GM12875 (cell line): ENCODE measurements around the gene TMEM150B.

ENCODE experiments used
- H3K4me3 ChIP-seq: one replicate; pipeline ENCODE4 v1.5.1; 2011; ENCODE audit warnings: low read depth, low read length, control low read depth
- TF ChIP-seq, protein P1 (sequence below): IDR thresholded peaks from 2 replicates; pipeline ENCODE4 v1.5.1; 2011; ENCODE audit warnings: low read depth, mild to moderate bottlenecking, control low read depth, inconsistent platforms, low read length, moderate library complexity, borderline replicate concordance; ENCODE audit not compliant: insufficient read depth

TMEM150B gene

DNA sequence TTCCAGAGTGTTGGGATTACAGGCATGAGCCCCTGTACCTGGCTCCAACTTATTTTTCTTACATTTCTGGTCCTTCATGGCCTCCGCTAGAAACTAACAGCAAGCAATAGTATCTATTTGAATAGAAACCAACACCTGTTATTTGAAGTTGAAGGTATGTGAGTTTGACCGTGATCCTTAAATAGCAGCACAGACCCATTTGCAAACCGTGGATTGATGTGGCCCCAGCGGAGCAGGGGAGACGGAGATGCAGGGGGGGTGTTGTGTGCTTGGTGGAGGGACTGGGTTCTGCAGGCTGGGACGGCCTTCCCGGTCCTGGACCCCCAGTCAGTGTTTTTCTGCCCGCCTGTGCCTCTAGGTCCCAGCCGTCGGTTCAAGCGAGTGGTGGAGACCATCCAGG, 16.9 kb downstream of the TMEM150B start:
- TF ChIP-seq, protein P1, sequence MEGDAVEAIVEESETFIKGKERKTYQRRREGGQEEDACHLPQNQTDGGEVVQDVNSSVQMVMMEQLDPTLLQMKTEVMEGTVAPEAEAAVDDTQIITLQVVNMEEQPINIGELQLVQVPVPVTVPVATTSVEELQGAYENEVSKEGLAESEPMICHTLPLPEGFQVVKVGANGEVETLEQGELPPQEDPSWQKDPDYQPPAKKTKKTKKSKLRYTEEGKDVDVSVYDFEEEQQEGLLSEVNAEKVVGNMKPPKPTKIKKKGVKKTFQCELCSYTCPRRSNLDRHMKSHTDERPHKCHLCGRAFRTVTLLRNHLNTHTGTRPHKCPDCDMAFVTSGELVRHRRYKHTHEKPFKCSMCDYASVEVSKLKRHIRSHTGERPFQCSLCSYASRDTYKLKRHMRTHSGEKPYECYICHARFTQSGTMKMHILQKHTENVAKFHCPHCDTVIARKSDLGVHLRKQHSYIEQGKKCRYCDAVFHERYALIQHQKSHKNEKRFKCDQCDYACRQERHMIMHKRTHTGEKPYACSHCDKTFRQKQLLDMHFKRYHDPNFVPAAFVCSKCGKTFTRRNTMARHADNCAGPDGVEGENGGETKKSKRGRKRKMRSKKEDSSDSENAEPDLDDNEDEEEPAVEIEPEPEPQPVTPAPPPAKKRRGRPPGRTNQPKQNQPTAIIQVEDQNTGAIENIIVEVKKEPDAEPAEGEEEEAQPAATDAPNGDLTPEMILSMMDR, result no peak
- no peak overlapping the region for H3K4me3 ChIP-seq

DNA sequence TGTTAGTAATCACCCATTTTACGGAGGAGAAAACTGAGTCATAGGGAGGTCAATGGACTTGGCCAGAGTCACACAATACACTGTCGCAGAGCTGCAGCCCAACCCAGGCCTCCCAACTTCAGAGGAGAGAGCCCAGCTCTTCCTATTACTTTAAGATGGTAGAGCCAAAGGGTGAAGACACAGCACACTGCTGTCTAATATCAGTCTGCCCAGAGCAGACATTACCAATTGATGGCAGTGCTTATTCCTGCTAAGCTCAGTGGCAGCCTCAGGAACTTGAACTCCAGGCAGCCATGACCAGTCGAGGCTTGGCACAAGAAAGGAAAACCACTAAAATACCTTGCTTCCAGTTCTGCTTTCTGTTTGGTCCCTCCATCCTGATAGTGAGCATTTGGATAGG, 18.4 kb downstream of the TMEM150B start:
- TF ChIP-seq, protein P1, result no peak
- no peak overlapping the region for H3K4me3 ChIP-seq

DNA sequence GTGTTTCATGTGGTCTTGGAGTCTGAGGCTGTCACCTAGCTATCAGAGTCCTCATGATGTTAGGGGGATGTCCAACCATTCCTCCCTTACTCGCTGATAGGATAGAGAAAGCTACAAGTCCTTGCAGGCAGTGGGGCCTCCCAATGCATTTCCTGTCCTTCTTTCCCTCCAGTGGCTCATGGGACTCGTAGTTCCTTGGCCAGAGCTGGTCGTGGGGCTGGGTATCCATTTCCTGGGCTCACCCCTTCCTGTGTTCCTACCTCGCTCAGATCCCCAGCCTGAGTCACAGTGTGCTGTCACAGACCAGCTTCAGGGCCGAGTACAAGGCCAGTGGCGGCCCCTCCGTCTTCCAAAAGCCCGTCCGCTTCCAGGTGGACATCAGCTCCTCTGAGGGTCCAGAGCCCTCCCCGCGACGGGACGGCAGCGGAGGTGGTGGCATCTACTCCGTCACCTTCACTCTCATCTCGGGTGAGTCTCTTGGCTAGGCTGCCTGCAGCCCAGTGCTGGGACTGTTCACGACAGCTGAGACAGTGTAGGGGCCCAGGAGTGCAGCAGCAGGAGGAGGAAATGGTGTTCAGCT, 19.1 kb downstream of the TMEM150B start:
- H3K4me3 ChIP-seq, result no peak overlapping the region
- TF ChIP-seq, protein P1, result no peak

DNA sequence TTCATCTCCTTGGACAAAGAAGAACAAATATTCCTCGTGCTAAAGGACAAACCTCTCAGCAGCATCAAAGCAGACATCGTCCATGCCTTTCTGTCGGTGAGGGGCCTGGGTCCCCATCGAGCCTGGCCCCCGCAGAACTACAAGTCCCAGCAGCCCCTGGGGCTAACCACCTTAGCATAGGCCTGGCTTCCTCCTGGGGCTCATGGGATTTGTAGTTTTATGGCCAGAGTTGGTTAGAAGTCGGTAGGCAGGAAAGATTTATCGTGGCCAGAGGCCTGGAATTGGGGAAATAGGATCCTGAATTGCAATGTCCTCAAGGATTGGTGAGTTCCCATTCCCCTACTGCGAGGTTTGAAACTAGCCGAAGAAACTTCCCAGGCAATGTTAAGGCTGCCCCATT, 19.6 kb downstream of the TMEM150B start:
- no peak overlapping the region for H3K4me3 ChIP-seq
- TF ChIP-seq, protein P1, result no peak

DNA sequence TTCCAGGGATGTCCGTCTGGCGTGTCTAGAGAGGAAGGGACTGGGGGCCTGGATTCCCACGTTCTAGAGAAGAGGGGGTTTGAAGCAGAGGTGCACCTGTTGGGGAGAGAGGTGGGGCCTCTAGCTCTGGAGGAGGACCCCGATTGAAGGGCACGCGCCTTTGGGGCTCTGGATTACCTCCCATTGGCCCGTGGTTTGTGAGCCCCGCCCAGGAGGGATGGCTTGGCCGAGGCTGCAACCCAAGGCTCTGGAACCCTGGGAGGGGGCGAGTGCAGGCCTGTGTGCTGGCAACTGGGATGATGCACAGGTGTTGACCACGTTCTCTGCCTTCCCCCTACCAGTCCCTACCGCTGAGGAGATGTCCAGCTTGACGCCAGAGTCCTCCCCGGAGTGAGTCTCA, 20.2 kb downstream of the TMEM150B start:
- TF ChIP-seq, protein P1, result no peak
- no peak overlapping the region for H3K4me3 ChIP-seq

DNA sequence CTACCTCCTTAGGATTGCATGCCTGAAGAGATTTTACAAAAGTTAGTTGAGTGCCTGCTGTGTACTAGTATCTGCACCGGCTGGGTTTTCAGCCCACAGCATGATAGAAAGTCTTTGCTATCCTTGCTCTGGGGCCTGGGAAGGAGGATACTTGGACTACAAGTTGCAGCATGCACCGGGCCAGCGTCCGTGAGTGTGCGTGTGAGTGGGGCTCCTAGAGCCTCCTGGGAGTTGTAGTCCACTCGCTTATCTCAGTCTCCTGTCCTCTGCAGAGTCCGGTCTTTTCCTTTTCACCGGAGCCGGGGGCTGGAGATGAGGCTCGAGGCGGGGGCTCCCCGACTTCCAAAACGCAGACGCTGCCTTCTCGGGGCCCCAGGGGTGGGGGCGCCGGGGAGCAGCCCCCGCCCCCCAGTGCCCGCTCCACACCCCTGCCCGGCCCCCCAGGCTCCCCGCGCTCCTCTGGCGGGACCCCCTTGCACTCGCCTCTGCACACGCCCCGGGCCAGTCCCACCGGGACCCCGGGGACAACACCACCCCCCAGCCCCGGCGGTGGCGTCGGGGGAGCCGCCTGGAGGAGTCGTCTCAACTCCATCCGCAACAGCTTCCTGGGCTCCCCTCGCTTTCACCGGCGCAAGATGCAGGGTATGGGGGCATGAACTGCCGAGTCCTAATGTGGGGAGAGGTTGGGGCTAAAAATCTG, 20.7 kb downstream of the TMEM150B start:
- TF ChIP-seq, protein P1, result no peak

DNA sequence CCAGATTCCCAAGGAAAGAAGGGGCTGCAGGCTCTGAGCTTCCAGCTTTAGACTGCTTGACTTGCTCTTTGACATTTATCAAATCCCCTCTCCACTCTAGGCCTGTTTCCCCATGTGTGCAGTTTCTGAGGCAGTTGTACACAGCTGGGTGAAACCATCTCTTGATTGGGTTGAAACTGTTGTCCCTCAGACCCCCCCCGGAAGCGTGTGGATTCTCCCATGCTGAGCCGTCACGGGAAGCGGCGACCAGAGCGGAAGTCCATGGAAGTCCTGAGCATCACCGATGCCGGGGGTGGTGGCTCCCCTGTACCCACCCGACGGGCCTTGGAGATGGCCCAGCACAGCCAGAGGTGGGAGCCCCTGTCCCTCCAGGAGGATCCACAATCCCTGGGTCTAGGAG, 21.7 kb downstream of the TMEM150B start:
- no peak overlapping the region for H3K4me3 ChIP-seq
- TF ChIP-seq, protein P1, result no peak

More for the DNA sequence above, 20.7 kb downstream of the TMEM150B start:
- H3K4me3 ChIP-seq, result no peak overlapping the region
